Colonic mucosa (tissue), 4 donors: ENCODE measurements around the gene EFCAB12. TPM values are rescaled to one million over a fixed set of nuclear protein-coding genes. Genes with fewer than 3 reads are reported as not detected.

Source experiments
- DNase-seq: peaks from one replicate; pipeline ENCODE4 v3.0.0-alpha.2; 2020
- H3K27ac ChIP-seq: fragments of 200-600 bp; one replicate; pipeline ENCODE4 v1.8.0; 2021
- H3K27me3 ChIP-seq: fragments of 200-600 bp; one replicate; pipeline ENCODE4 v1.8.0; 2021
- H3K36me3 ChIP-seq: fragments of 200-600 bp; one replicate; pipeline ENCODE4 v1.8.0; 2021
- H3K4me1 ChIP-seq: fragments of 200-600 bp; one replicate; pipeline ENCODE4 v1.8.0; 2021; ENCODE audit warnings: mild to moderate bottlenecking
- H3K4me3 ChIP-seq: fragments of 200-600 bp; one replicate; pipeline ENCODE4 v1.8.0; 2021
- H3K9ac ChIP-seq, 2 donors: one replicate each; pipeline ENCODE4 v1.7.0; 2013; ENCODE audit warnings: control low read depth in 2 of 2, low read depth in 2 of 2, low read length in 2 of 2
- H3K9me3 ChIP-seq: fragments of 200-600 bp; one replicate; pipeline ENCODE4 v1.8.0; 2021
- CTCF ChIP-seq: fragments of 200-600 bp; IDR thresholded peaks from one replicate; pipeline ENCODE4 v1.8.0; 2022; ENCODE audit warnings: antibody characterized with exemption, mild to moderate bottlenecking
- intact Hi-C: fragments of 100-400 bp; cut with DNase I; formaldehyde crosslinking; loops from one replicate; pipeline ENCODE4 v1.14.1; 2022
- total RNA-seq, 2 donors: library from RNA; stranded (reverse); fragmentation: NEBNext Ultra II Directional in 1 of 2; extraction: Animal tissue kit (Norgen Biotek cat#: 25700) in 1 of 2; gene quantifications; one replicate each; pipeline ENCODE4 v1.2.1, GENCODE V29; 2021
- donor health status: healthy.
- donor health status: DM: no; HTN: no; CAD: no.
- donor health status: DM: no; HTN: no; CAD: no.

The EFCAB12 gene
- total RNA-seq, 2 donors from 2014 or later, result 0.16 to 0.47 TPM

GRCh38 chr3:129425619-129426018 is 2.8 kb downstream of the EFCAB12 start:
- no peaks in the 10 kb centered on the region for H3K36me3 ChIP-seq
- H3K4me1 ChIP-seq, result no peaks in the 10 kb centered on the region
- no peak overlapping the region for H3K27ac ChIP-seq
- H3K9me3 ChIP-seq, result no peaks in the 10 kb centered on the region
- no peak overlapping the region for H3K4me3 ChIP-seq
- intact Hi-C loops, result no loop called here
- no peak overlapping the region for H3K9ac ChIP-seq
- no peaks in the 10 kb centered on the region for H3K27me3 ChIP-seq
- no peak for DNase-seq
- no peak for TF ChIP-seq CTCF

- H3K27me3 ChIP-seq, result no peaks in the 10 kb centered on the region
- no peak overlapping the region for H3K9ac ChIP-seq
- no peaks in the 10 kb centered on the region for H3K36me3 ChIP-seq
- H3K4me1 ChIP-seq, result no peaks in the 10 kb centered on the region
- H3K9me3 ChIP-seq, result no peaks in the 10 kb centered on the region
- intact Hi-C loops, result no loop called here
- TF ChIP-seq CTCF, result no peak
- no peak overlapping the region for H3K27ac ChIP-seq
- no peak for DNase-seq
- H3K4me3 ChIP-seq, result no peak overlapping the region
Observed at GRCh38 chr3:129425213-129425612, 3.2 kb downstream of the EFCAB12 start.

- H3K27ac ChIP-seq, result no peak overlapping the region
- no peaks in the 10 kb centered on the region for H3K9me3 ChIP-seq
- no peaks in the 10 kb centered on the region for H3K27me3 ChIP-seq
- no peak overlapping the region for H3K9ac ChIP-seq
- no peak for DNase-seq
- no peak overlapping the region for H3K4me3 ChIP-seq
- no peak for TF ChIP-seq CTCF
- no peaks in the 10 kb centered on the region for H3K36me3 ChIP-seq
- H3K4me1 ChIP-seq, result no peaks in the 10 kb centered on the region
- intact Hi-C loops, result no loop called here
Observed at GRCh38 chr3:129424185-129424841, 4.1 kb downstream of the EFCAB12 start.

- no peak for DNase-seq
- Histone ChIP-seq H3K27ac (no peak overlapping the region), H3K9me3 (no peaks in the 10 kb centered on the region), H3K9ac (no peak overlapping the region), H3K4me3 (no peak overlapping the region), H3K36me3 (no peaks in the 10 kb centered on the region), H3K4me1 (no peaks in the 10 kb centered on the region), H3K27me3 (no peaks in the 10 kb centered on the region)
- no peak for TF ChIP-seq CTCF
- intact Hi-C loops, result no loop called here
Observed at GRCh38 chr3:129422897-129423296, 5.5 kb downstream of the EFCAB12 start.

- Histone ChIP-seq H3K9ac (no peak overlapping the region), H3K4me3 (no peak overlapping the region), H3K9me3 (no peaks in the 10 kb centered on the region), H3K36me3 (no peaks in the 10 kb centered on the region), H3K27me3 (no peaks in the 10 kb centered on the region), H3K27ac (no peak overlapping the region), H3K4me1 (no peaks in the 10 kb centered on the region)
- DNase-seq, result no peak
- intact Hi-C loops, result no loop called here
- TF ChIP-seq CTCF, result no peak
Observed at GRCh38 chr3:129421988-129422745, 6.3 kb downstream of the EFCAB12 start.
